Prostate gland (tissue), 2 donors: ENCODE measurements around the gene TAS2R60.

Experiments used
- POLR2A ChIP-seq: fragments of 450-650 bp; IDR thresholded peaks from one replicate; pipeline ENCODE4 v1.6.1; 2016; ENCODE audit warnings: antibody characterized with exemption, mild to moderate bottlenecking
- TF ChIP-seq, protein P1 (sequence below), 4 experiments: fragments of 200-600 bp in 2 of 4; fragments of 450-650 bp in 2 of 4; sonication (generic) in 2 of 4; IDR thresholded peaks; 1 replicate in 3 of 4; 2 replicates in 1 of 4; pipeline ENCODE4 v1.5.1; 2016 to 2019; ENCODE audit warnings: antibody characterized with exemption in 4 of 4, mild to moderate bottlenecking in 2 of 4, moderate library complexity in 2 of 4

DNA sequence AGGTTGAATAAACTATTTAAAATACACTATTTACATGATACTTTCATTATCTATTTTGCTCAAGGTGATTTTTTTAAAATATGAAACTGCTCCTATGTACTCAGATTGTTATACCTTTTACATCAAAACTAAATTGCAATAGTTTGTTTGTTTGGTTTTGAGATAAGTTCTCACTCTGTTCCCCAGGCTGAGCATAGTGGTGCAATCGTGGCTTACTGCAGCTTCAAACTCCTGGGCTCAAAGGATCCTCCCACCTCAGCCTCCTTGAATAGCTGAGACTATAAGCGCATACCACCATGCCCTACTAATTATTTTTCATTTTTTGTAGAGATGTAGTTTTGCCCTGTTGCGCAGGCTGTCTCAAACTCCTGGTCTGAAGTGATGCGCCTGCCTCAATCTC is 12.7 kb downstream of the TAS2R60 start:
- TF ChIP-seq, protein P1, sequence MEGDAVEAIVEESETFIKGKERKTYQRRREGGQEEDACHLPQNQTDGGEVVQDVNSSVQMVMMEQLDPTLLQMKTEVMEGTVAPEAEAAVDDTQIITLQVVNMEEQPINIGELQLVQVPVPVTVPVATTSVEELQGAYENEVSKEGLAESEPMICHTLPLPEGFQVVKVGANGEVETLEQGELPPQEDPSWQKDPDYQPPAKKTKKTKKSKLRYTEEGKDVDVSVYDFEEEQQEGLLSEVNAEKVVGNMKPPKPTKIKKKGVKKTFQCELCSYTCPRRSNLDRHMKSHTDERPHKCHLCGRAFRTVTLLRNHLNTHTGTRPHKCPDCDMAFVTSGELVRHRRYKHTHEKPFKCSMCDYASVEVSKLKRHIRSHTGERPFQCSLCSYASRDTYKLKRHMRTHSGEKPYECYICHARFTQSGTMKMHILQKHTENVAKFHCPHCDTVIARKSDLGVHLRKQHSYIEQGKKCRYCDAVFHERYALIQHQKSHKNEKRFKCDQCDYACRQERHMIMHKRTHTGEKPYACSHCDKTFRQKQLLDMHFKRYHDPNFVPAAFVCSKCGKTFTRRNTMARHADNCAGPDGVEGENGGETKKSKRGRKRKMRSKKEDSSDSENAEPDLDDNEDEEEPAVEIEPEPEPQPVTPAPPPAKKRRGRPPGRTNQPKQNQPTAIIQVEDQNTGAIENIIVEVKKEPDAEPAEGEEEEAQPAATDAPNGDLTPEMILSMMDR (IDR thresholded peaks at IDR 0.05): no peak
- no peak for TF ChIP-seq POLR2A
